ENCODE data around the gene UNKL.

Gene UNKL, protein sequence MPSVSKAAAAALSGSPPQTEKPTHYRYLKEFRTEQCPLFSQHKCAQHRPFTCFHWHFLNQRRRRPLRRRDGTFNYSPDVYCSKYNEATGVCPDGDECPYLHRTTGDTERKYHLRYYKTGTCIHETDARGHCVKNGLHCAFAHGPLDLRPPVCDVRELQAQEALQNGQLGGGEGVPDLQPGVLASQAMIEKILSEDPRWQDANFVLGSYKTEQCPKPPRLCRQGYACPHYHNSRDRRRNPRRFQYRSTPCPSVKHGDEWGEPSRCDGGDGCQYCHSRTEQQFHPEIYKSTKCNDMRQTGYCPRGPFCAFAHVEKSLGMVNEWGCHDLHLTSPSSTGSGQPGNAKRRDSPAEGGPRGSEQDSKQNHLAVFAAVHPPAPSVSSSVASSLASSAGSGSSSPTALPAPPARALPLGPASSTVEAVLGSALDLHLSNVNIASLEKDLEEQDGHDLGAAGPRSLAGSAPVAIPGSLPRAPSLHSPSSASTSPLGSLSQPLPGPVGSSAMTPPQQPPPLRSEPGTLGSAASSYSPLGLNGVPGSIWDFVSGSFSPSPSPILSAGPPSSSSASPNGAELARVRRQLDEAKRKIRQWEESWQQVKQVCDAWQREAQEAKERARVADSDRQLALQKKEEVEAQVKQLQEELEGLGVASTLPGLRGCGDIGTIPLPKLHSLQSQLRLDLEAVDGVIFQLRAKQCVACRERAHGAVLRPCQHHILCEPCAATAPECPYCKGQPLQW

DNA sequence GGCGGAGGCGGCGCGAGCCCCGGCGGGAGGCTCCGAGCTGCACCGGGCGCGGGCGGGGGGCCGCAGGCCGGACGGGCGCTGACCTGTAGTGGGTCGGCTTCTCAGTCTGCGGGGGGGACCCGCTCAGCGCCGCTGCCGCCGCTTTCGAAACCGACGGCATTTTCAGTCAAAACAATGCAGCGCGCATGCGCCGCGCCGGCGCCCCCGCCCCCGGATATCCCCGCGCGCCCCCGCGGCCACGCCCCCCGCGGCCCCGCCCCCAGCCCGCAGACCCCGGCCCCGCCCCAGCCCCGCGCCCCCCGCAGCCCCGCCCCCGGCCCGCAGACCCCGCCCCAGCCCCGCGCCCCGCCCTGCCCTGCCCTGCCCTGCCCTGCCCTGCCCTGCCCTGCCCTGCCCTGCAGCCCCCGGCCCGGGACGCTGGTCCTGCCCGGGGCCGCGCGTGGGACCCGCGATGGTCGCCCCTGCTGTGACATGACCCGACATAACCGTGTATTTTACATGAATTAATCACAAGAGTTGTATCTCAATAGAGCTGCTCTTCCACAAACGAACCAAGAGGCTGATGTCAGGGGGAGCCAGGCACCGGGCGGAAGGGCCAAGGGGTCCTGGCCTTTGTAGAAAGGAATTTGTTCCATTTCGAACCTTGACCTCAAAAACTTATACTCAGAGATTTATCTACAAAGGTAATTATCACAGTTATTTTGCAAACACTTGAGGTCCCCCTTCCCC, at the start of gene UNKL:
Gene UNKL (minus strand): TSS at position 173 of the 729 bp plus-strand sequence. CDS start 13 bp downstream, at position 160.
- DNase-seq (ENCODE audit: low read depth, low spot score) = peak; percentile 13

DNA sequence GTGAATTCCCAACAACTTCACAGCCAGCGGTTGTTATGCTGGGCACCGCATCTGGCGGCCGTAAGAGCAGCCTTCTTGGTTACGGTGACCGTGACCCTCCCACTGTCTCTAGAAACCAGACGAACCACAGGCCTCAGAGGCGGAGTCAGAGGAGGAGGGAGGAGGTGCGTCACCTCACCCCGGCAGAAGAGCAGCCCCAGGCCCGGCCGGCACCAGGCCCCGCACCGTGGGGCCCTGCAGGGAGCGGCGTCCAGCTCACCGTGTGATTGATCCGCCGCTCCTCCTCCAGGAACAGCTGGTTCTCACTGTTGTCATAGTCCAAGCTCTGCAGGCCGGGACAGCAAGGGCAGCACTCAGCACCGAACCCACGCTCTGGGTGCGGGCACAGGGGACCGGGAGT, 46.6 kb upstream of the UNKL start:
- no peak for DNase-seq (ENCODE audit: low read depth, low spot score)

DNA sequence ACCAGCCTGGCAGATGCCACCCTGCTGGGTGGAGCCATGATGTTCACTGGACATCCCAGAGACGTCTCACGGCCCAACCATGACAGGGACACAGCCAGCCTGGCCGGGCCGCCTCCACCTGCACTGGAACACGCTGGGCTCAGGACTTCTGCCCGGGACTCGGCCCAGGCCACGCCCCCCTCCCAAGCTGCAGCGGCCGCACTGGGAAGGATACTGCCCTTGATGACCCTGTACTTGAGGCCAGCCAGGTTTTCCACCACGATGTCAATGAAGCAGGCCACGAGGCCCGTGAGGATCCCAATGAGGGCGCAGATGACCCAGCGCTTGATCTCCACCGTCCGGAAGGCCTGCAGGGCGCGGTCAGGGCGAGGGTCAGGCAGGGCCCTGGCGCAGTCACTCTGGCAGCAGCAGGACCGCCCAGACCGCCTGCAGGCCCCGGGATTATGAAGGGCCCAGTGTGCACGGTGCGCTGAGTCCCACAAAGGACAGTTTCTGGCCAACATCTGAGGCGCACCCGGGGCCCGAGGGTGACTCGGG, 46.2 kb upstream of the UNKL start:
- DNase-seq (ENCODE audit: low read depth, low spot score) = no peak

DNA sequence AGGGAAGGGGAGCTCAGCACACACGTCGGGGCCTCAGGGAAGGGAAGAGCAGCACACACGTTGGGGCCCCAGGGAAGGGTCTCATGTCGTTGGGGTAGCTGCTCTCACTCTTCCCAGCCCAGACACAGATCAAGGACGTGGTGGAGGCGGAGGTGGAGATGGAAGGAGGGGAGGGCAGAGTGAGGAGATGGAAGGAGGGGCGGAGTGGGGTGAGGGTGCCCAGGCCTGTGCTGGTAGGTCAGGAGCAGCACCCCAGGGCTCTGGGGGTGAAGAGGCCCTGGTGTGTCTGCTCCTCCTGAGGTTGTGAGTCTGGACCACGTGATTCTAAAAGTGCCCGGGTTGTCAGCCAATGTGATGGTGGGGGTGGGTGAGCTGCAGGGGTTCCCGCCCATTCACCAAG, 45.5 kb upstream of the UNKL start:
- DNase-seq (ENCODE audit: low read depth, low spot score) = no peak

DNA sequence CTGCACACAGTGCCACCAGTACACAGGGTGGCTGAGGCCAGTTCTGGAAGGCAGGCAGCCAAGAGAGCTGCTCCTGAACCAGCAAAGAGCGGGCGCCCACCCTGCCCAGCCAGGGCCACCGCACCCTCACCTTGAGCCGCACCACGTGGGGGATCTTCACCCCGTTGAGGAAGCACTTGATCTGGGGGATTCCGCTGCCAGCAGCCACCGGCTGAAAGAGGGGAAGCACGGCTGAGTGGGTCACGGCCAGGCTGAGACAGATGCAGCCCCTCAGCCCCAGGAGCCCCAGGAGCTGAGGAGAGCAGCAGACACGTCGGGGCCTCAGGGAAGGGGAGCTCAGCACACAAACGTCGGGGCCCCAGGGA, 44.5 kb upstream of the UNKL start:
- no peak for DNase-seq (ENCODE audit: low read depth, low spot score)

DNA sequence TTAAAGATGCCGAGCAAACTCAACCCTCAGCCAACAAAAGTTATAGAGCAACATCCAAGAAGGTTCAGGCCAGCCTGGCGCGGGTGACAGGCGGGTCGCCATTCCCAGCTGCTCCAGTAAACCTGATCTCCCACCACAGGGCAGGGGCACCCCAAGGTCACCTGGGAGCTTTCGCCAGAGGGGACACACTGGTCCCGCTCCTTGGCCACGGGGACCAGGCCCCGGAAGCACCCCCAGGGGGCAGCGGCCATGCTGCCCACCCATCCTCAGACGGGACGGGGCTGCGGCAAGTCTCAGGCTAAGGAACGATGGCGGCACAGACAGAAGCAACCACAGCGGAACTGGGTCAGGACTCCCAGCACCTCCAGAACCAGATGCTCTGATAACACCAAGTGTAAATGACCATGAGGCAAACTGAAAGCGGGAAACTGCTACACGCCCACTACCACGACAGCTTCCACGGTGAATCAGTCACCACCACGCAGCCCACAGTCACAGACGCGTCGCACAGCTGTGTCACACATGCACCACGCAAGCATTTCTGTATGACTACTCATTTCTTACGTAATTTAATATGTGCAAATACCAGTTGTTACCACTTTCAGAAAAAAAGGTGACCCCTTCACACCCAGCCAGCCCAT, 44.0 kb upstream of the UNKL start:
- DNase-seq (ENCODE audit: low read depth, low spot score) = no peak

DNA sequence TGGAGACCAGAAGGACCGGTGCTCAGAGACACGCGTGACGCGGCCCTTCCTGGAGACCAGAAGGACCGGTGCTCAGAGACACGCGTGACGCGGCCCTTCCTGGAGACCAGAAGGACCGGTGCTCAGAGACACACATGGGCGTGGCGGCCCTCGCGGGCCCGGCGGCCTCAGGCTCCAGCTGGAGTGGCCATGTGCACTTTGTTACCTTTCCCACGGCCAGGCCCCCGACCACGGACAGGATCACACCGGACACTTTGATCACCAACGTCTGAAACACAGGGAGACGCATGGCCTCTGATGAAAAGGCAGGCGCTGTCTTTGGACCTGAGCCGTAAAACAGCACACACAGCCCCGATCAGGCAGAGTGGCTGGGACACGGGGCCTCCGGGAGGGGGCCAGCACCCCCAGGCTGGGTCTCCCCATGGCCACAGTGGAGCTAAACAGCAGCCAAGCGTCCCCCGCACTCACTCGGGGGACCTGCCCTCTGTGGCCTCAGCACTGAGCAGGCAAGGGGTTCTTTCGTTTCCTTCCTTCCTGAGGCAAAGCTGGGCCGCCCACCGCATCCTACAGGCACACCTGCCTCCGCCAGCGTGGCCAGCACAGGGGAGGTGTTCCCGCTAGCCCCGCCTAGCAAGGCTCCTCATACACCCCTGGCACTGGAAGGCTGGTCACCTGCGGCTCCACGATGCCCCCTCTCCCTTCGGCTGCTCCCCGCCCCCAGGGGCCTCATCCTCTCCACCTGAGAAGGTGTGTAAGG, 43.2 kb upstream of the UNKL start:
- DNase-seq (ENCODE audit: low read depth, low spot score) = no peak

DNA sequence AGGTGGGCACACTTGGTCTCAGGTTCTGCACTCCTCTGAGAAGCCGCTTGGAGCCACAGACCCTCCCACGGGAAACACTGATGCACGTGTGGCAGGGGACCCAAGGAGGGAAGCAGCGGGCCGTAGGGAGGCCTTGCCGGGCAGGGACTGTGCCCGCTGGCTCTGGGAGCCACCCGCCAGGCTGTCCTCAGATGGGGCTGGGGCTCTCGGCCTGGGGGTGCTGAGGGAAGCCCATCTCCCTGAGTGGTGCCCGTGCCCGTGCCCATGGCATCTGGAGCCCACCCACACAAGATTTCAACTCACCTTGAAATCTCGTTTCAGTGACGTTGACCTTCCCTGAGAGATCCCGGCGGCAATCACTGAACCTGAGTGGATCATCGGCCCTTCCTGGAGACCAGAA, 42.4 kb upstream of the UNKL start:
- no peak for DNase-seq (ENCODE audit: low read depth, low spot score)

DNA sequence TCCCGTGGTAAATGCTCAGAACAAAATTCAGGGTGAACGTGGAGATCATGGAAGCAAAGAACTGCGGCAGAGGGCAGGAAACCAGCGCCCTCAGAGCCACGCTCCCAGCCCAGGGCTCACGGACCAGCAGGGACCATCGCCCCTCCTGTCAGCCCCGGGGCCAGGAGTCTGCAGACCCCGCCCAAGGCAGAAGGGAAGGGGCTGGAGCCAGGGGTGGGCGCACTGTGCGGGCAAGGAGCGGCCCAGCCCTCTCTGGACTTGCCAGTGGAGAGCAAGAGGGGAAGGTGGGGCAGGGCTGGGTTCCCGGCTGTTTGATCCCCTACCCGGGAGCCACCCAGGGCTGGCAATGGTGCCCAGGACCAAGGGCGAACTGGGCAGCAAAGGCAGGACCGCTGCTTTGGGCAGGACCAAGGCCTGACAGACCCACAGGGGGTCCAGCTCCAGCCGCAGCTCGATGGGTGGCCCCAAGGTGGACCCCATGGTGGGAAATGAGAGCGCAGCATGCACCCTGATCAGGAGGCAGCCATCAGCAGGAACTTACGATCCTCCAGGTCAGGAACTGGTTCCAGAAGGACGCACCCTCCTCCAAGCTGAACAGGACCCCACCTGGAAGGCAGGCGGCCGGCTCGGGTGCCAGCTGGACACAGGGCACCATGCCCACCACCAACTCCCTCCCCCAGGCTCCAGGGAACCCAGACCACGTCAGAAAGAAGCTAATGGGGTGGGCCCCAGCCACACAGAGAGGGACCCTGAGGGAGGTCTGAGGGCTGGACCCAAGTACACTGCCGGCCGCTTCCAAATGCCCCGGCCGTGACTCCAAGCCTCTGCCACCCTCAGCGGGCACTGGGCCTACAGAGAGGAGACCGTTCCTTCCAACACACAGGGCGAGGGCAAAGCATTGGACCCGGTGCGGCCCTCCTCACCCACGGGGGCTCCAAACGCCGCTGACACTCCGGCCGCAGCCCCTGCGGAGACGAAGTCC, 41.0 kb upstream of the UNKL start:
- no peak for DNase-seq (ENCODE audit: low read depth, low spot score)

DNA sequence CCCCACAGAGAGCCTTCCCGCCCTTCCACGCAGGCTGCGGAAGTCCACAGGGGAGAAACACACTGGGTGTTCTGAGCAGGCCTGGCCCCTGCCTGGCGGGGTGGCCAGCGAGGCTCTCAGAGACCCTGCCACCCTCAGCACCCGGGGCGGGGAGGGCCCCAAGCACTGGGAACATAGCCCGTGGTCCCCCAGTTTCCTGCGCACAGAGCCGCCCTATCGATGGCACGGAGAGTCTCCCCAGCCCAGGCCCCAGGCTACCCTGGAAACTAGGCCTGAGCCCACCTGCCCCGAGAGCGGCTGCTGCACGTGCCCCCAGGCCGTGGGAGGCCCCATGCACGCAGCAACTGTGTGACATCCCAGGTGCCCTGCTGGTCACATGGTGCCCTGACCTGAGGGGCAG, 40.1 kb upstream of the UNKL start:
- DNase-seq (ENCODE audit: low read depth, low spot score) = no peak

DNA sequence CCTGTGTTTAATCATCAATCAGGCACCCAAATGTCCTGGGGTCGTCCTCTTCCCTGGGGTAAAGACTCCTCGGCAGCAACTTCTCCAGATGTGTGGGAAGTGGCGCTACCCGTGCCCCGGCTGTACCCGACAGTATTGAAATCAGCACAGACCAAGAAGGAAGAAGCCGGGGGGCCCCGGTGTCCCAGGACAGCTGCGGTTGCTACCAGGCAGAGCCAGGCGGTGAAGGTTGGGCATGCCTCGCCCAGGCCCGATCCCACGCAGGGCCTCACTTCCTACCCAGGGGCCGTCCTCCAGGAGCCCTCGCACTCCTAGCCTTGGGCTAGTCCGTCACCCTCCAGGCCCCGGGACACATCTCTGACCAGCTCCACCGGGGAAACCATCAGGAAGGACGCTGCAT, 38.8 kb upstream of the UNKL start:
- no peak for DNase-seq (ENCODE audit: low read depth, low spot score)

DNA sequence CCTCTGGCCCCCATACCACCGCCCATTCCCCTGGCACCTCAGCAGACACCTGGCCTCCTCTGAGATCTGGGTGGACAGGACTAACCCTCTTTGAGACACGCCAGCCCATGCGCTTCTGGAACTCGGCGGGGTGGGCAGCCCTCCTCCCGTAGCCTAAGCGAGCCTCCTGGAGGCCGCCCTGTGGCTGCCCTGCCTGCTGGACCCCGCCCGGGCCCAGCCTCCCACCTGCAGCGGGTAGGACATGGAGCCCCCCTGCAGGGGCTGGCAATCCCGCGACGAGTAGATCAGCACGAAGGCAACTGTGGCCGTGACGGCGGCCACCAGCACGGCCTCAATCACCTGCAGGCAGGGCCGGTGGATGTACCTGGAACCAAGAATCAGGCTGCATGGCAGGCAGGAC, 38.0 kb upstream of the UNKL start:
- DNase-seq (ENCODE audit: low read depth, low spot score) = no peak

DNA sequence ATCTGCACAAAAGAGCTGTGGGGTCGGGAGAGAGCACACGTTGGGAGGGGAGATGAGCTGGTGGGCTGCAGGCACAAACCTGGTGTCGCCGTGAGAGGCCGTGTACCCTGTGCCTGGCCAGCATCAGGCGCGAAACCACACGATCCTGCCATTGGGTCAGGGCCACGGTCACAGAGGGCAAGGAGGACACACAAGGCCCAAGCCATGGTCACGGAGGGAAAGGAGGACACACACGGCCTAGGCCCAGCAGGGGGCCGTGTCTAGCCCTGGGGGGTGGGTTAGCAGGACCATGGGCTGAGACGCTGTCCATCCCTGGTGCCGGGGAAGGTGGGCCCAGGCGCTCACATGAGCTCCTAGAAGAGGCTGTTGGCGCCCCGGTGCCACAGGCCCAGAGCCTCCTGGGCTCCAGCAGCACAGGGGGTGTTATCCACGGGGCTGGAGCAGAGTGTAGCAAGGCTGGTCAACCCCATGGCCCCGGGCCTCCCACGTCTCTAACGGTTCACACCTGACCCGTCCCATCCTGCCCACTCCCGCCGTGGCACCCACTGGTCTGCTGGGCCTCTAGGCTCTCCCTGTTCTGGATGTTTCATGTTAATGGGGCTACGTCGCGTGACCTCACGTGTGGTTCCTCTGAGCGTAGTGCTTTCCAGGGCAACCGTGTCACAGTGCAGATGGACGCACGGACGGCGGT, 37.3 kb upstream of the UNKL start:
- DNase-seq (ENCODE audit: low read depth, low spot score) = no peak

DNA sequence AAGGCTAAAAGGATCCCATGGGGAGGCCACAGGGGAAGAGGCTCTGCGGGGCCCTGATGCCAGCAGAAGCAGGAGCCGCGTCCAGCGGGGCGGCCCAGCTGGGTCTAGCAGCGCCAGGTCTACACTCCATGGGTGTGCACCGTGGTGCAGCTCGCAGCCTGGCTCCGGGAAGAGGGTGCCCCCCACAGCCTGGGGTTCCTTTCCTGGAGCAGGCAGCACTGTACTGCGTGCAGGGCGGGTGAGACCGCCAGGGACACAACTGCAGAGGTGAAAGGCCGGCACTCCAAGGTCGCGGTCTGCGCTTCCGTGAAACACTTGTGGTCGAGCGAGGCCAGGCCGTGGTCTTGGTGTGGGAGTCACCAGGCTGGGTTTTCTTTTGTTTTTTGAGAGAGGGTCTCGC, 36.3 kb upstream of the UNKL start:
- DNase-seq (ENCODE audit: low read depth, low spot score) = no peak

DNA sequence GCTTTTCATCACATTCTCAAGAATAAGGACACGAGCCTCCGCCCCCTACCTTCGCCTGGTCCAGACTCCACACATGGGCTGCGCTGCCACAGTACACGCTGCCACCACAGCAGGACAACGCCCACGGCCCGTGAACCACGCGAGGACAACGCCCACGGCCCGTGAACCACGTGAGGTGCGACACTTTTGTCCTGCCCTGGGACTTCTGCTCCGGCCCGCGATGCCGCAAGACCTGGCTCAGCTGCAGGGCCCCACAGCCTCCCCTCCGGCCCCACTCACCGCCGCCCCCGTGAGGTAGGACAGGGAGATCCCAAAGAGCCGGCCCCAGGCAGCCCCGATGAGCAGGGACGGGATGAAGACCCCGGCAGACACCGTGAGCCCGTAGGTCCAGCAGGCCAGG, 35.7 kb upstream of the UNKL start:
- no peak for DNase-seq (ENCODE audit: low read depth, low spot score)

DNA sequence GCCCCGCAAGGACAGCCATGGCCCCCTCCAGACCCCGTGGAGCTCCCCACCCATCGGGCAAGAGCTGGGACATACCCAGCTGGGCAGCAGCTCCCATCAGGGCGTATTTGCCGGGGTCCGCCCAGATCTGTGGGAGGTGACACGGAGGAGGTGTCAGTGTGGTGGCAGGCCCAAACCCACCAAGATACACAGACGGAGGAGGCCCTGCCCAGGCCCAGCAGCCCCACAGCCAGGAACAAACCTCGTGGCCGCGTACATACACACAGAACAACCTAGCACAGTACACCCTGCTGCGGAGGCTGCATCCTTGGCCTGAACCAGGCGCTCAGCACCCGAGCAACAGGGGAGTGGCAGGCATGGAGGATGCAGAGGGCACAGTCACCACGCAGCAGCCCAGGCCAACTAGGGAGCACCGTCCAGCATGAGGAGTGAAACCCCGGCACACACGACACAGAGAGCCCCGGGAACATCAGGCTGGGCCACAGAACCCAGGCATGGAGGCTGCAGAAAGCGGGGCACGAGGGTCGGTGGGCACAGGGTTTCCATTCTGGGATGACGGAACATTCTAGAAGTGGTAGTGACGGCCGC, 34.8 kb upstream of the UNKL start:
- DNase-seq (ENCODE audit: low read depth, low spot score) = no peak

DNA sequence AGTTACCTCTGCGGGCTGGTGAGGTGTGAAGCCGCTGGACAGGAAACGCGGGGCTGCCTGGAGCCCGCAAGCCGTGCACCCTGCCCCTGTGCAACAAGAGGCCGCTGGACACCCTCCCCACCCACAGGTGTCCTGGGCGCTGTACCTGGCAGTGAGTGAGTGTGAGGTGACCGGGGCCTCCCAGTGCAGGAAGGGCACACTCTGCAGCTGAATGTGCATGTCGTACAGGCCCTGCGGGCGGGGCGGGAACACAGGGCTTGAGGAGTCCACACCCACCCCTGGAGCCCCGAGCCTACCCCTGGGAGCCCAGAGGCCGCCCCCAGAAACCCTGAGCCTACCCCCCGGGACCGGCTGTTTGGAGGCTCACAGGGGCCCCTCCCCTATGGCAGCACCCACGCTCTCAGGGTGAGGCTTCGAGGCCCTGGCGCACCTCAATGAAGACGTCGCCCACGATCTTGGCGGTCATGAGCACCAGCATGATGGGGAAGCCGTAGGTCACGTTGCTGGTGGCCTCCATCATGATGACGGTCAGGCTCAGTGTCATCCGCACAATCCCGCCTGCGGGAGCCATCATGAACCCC, 34.1 kb upstream of the UNKL start:
- DNase-seq (ENCODE audit: low read depth, low spot score) = no peak

DNA sequence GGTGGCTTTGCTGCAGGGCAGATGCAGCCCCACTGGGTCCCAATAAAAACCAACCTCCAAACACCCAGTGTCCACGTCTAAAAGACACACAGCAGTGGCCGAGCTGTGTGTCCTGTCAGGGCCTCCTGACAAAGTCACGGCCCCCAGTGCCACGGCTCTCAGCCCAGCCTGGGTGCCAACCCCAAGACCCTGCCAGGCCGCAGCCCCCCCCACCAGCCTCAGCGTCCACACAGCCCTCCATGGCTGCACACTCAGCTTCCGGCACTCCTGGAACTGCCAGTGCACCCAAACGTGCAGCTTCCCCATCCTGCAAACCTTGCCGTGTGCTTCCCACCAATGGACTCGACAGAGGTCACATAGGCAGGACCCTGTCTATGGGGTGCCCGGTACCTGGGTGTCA, 33.5 kb upstream of the UNKL start:
- no peak for DNase-seq (ENCODE audit: low read depth, low spot score)
